Lower leg skin (tissue), 3 donors: Measurements from ENCODE around the gene STXBP1.

Experiments
- CTCF ChIP-seq, 3 donors: fragments of 450-650 bp; IDR thresholded peaks; one replicate each; pipeline ENCODE4 v1.5.1; 2016; ENCODE audit warnings: antibody characterized with exemption in 3 of 3, mild to moderate bottlenecking in 3 of 3, moderate library complexity in 2 of 3
- POLR2A ChIP-seq, 2 donors: fragments of 450-650 bp; IDR thresholded peaks; one replicate each; pipeline ENCODE4 v1.6.1; 2016 to 2017; ENCODE audit warnings: antibody characterized with exemption in 2 of 2, mild to moderate bottlenecking in 1 of 2, moderate library complexity in 1 of 2

- no peak for TF ChIP-seq POLR2A (IDR thresholded peaks at IDR 0.05)
- no peak for TF ChIP-seq CTCF (IDR thresholded peaks at IDR 0.05)
Observed at GRCh38 chr9:127574072-127574993, 37.7 kb upstream of the STXBP1 start.
